Uterus (tissue), 4 donors: ENCODE data around the gene DDX51. TPM values are rescaled to one million over a fixed set of nuclear protein-coding genes. Genes with fewer than 3 reads are reported as not detected.

ENCODE experiments used
- DNase-seq, 2 donors: peaks; one replicate each; pipeline ENCODE4 v3.0.0-alpha.2; 2019 to 2020
- H3K27ac ChIP-seq, 2 donors: fragments of 200-600 bp; sonication (generic); 1 replicate in 1 of 2; 2 replicates in 1 of 2; pipeline ENCODE4 v1.5.1; 2016 to 2018
- H3K27me3 ChIP-seq, 2 donors: fragments of 200-600 bp; sonication (generic); one replicate each; pipeline ENCODE4 v1.5.1; 2018 to 2019; ENCODE audit warnings: control low read depth in 1 of 2
- H3K36me3 ChIP-seq, 2 donors: fragments of 200-600 bp; sonication (generic); one replicate each; pipeline ENCODE4 v1.5.1; 2019; ENCODE audit warnings: control low read depth in 1 of 2
- H3K4me1 ChIP-seq, 2 donors: fragments of 200-600 bp; sonication (generic); one replicate each; pipeline ENCODE4 v1.5.1; 2018 to 2019; ENCODE audit warnings: control low read depth in 1 of 2
- H3K4me3 ChIP-seq, 2 donors: fragments of 200-600 bp; sonication (generic); 1 replicate in 1 of 2; 2 replicates in 1 of 2; pipeline ENCODE4 v1.5.1; 2018 to 2019; ENCODE audit warnings: mild to moderate bottlenecking in 1 of 2
- H3K9me3 ChIP-seq, 2 donors: fragments of 200-600 bp; sonication (generic); one replicate each; pipeline ENCODE4 v1.5.1; 2019; ENCODE audit warnings: control low read depth in 1 of 2
- CTCF ChIP-seq, 4 experiments: fragments of 200-600 bp in 2 of 4; fragments of 450-650 bp in 2 of 4; sonication (generic) in 2 of 4; IDR thresholded peaks; one replicate each; pipeline ENCODE4 v1.5.1; 2016 to 2019; ENCODE audit warnings: antibody characterized with exemption in 4 of 4, mild to moderate bottlenecking in 2 of 4, moderate library complexity in 1 of 4
- POLR2A ChIP-seq, 2 donors: fragments of 450-650 bp; IDR thresholded peaks; one replicate each; pipeline ENCODE4 v1.6.1; 2016; ENCODE audit warnings: antibody characterized with exemption in 2 of 2, mild to moderate bottlenecking in 1 of 2, moderate library complexity in 1 of 2
- intact Hi-C: fragments of 100-400 bp; cut with DNase I; formaldehyde crosslinking; loops from one replicate; pipeline ENCODE4 v1.15.1; 2023; ENCODE audit warnings: low total_unique reads
- total RNA-seq, 4 donors: library from RNA; depleted of rRNA in 3 of 4; stranded (reverse); fragments of >200 nt in 3 of 4; gene quantifications; one replicate each; pipeline versions ENCODE4 v1.1.0 to v1.2.4, GENCODE V29; 2014 to 2023
- donor health status: DM: yes; HTN: yes; CAD: no.

DDX51 gene
- total RNA-seq, 4 donors from 2014 or later, result 7.9 to 53.3 (median 16.6) TPM

GRCh38 chr12:132133952-132134652, 10.0 kb downstream of the DDX51 start:
- H3K4me1 ChIP-seq, result no peaks in the 10 kb centered on the region
- no peak for DNase-seq
- no peaks in the 10 kb centered on the region for H3K9me3 ChIP-seq
- TF ChIP-seq CTCF (IDR thresholded peaks at IDR 0.05) (no peak), POLR2A (IDR thresholded peaks at IDR 0.05) (no peak)
- H3K36me3 ChIP-seq, result no peaks in the 10 kb centered on the region
- H3K4me3 ChIP-seq, result no peak overlapping the region
- intact Hi-C loops, result no loop called here
- H3K27ac ChIP-seq, result no peak overlapping the region
- no peaks in the 10 kb centered on the region for H3K27me3 ChIP-seq

GRCh38 chr12:132132609-132133430, 11.3 kb downstream of the DDX51 start:
- Histone ChIP-seq H3K27me3 (no peaks in the 10 kb centered on the region), H3K4me1 (no peaks in the 10 kb centered on the region), H3K9me3 (no peaks in the 10 kb centered on the region), H3K4me3 (no peak overlapping the region), H3K27ac (no peak overlapping the region), H3K36me3 (no peaks in the 10 kb centered on the region)
- TF ChIP-seq CTCF (IDR thresholded peaks at IDR 0.05) (no peak), POLR2A (IDR thresholded peaks at IDR 0.05) (no peak)
- DNase-seq, result no peak
- intact Hi-C loops, result no loop called here

GRCh38 chr12:132131952-132132351, 12.2 kb downstream of the DDX51 start:
- intact Hi-C loops, result no loop called here
- no peaks in the 10 kb centered on the region for H3K36me3 ChIP-seq
- H3K4me3 ChIP-seq, result no peak overlapping the region
- no peak overlapping the region for H3K27ac ChIP-seq
- no peak for DNase-seq
- no peaks in the 10 kb centered on the region for H3K9me3 ChIP-seq
- no peaks in the 10 kb centered on the region for H3K27me3 ChIP-seq
- TF ChIP-seq CTCF (IDR thresholded peaks at IDR 0.05), result no peak
- no peak for TF ChIP-seq POLR2A (IDR thresholded peaks at IDR 0.05)
- no peaks in the 10 kb centered on the region for H3K4me1 ChIP-seq

GRCh38 chr12:132131229-132131628, 12.9 kb downstream of the DDX51 start:
- Histone ChIP-seq H3K36me3 (no peaks in the 10 kb centered on the region), H3K27me3 (no peaks in the 10 kb centered on the region), H3K9me3 (no peaks in the 10 kb centered on the region), H3K27ac (no peak overlapping the region), H3K4me1 (no peaks in the 10 kb centered on the region), H3K4me3 (no peak overlapping the region)
- no peak for DNase-seq
- TF ChIP-seq CTCF (IDR thresholded peaks at IDR 0.05) (no peak), POLR2A (IDR thresholded peaks at IDR 0.05) (no peak)
- intact Hi-C loops, result no loop called here

- DNase-seq, result no peak
- Histone ChIP-seq H3K27ac (no peak overlapping the region), H3K4me3 (no peak overlapping the region), H3K36me3 (no peaks in the 10 kb centered on the region), H3K9me3 (no peaks in the 10 kb centered on the region), H3K27me3 (no peaks in the 10 kb centered on the region), H3K4me1 (no peaks in the 10 kb centered on the region)
- intact Hi-C loops, result no loop called here
- no peak for TF ChIP-seq CTCF (IDR thresholded peaks at IDR 0.05)
- no peak for TF ChIP-seq POLR2A (IDR thresholded peaks at IDR 0.05)
Measured at GRCh38 chr12:132130690-132131089, 13.4 kb downstream of the DDX51 start.
